SKM-1 treated with dmso at 0.1 percent for 144 hours (cell line): ENCODE data around the gene CASP3.
A peak's percentile ranks its signal among the peaks of the same experiment; 100 is the strongest.
"Not testable (repeated sequence)": the region's sequence is repeated elsewhere in the genome, so short reads cannot be mapped to it uniquely, and the experiment has no call there.

ENCODE experiments used
- DNase-seq: peaks from one replicate; lab custom pipeline; 2025; ENCODE audit not compliant: unreplicated experiment; lab: John Stamatoyannopoulos, UW

Gene CASP3

GRCh38 chr4:184664445-184665210 is 15.4 kb upstream of the CASP3 start:
- DNase-seq = no peak

DNA sequence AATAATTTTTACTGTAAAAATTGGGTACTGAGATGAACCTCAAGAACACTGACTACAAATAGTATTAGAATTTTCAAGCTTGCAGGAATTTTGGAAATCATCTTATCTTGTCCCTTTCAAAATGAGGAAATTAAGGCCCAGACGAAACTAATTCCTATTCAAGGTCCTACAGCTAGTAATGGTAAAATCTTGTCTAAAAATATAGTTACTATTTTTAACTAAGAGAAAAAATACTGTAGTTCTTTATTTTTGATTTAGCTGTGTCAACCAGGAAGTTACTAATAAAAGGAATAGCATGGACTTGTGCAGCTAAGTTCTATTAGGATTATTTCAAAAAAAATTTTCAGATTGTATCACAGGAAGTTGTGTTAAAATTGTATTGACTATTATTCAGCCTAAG is 13.0 kb upstream of the CASP3 start:
- DNase-seq = no peak

DNA sequence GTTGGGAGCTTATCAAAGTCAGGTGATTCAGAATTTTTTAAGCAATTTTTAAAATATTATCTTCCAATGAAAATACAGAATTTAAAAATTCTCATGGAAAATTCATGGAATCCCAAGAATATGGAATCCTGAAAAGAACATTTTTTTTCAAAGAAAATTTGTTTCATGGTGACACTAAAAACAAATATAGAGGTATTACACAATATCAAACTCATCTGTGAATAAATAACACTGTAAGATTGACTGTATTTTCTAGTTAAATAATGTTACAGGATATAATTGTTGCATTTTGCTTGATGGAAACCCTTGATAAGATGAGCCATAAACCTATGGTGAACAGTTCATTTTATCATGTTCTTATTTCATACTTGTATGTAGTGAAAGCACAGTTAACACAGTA is 11.7 kb upstream of the CASP3 start:
- DNase-seq = no peak

- DNase-seq = not testable (repeated sequence)
Observed at GRCh38 chr4:184657820-184658219, 8.6 kb upstream of the CASP3 start.

DNA sequence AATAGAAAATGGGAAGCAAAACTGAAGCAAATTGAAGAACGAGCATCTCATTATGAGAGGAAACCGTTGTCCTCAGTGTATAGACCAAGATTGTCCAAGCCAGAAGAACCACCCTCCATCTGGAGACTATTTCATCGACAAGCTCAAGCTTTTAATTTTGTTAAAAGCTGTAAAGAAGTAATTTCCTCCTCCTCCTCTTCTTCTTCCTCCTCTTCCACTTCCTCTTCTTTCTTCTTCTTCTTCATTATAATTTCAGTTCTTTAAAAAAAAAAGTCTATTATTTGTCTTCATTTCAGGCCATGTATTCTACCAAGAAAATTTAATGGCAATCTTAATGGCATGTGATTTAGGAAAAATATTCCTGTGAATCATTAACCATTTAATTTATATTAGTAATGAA is 7.9 kb upstream of the CASP3 start:
- no peak for DNase-seq

DNA sequence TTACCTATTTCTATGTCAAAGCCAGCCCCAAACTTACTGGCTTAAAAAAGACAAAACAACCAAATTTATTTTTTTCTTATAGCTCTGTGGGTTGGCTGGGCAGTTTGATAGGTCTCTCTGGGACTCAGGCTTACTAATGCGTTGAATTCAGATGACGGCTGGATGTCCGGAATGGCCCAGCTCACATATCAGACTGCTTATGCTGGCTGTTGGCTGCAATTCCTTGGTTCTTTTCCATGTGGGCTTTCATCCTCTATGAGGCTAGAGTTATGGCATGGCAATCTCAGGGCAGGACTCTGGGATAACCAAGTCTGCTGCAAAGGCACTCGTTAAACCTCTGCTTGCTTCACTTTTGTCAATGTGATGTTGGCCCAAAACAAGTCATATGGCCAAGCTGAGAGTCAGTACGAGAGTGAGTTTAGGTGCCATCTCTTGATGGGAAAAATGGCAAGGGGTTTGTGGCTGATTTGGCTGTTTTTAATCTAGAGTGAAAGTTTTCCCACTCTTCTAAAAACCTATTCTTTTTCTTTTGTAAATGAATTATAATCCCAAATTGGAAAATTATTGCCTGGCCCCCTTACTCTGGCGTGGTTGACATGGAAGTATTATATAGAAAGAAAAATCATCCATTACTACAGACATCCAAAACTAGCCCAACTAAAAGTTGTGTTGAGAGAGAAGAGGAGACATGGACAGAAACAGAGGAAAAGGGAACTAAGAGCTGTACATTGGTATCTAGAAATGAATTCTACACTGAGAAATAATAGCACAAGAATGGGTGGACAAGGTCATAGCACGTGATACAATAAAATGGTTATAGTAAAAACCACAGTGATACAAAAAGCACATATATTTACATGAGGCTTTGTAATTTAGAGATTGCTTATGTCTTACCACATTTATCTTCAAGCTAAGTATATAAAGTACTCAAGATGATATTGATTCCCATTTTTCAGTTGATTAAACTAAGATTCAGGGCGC is 6.9 kb upstream of the CASP3 start:
- no peak for DNase-seq

- no peak for DNase-seq
Observed at GRCh38 chr4:184653650-184654049, 4.4 kb upstream of the CASP3 start.

DNA sequence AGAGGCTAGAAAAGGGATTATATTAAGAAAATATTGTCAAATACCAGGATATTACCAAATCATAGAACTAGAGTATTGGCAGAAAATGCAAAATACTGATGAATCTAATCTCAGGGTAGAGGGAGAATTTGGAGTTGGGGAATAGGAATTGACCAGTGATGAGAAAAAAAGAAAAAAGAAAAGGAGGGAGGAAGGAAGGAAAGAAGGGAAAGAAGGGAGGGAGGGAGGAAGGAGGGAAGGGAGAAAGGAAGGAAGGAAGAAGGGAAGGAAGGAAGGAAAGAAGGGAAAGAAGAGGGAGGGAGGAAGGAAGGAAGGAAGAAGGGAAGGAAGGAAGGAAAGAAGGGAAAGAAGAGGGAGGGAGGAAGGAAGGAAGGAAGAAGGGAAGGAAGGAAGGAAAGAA is 3.4 kb upstream of the CASP3 start:
- not testable (repeated sequence) for DNase-seq

GRCh38 chr4:184651899-184652298 is 2.7 kb upstream of the CASP3 start:
- no peak for DNase-seq

GRCh38 chr4:184649971-184650855 is 966 bp upstream of the CASP3 start:
- DNase-seq = peak; percentile 19

GRCh38 chr4:184648313-184649025 is 778 bp downstream of the CASP3 start:
- DNase-seq = no peak

GRCh38 chr4:184648054-184648312 is 1.3 kb downstream of the CASP3 start:
- no peak for DNase-seq

DNA sequence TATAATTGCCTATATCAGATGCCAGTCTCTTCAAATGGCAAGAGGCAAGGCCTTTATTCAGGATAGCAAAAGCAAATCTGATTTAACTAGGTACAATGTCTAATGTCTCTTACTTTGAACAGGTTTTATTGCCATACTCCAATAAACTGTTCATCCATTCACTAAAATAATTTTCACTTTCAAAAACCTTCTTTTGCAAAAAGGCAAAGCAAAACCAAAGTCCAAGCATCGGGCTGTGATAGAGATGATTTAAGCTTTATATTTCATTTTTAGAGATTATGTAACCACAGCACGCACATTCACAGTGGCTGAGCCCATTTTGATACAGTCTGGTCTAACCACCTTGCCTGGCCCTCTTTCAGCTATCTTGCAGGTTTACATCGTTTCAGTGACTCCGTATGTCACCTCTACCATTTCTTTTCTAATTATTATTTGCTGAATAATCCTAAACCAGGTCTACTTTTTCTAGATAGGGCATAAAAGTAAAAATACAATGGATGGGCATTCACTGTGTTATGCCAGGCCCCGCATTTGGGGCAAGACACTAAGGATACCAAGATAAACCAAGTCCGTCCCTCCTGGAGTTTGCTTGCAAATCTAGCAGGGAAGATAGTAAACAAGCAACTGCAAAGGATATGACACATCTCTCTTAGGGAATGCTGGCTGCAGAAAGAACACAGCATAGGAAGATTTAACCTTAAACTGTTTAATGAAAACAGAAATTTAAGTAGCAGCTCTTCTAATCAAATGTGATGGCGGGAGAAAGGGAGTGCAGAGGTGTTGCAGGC is 1.8 kb downstream of the CASP3 start:
- no peak for DNase-seq

GRCh38 chr4:184645904-184646610 is 3.2 kb downstream of the CASP3 start:
- DNase-seq = no peak

DNA sequence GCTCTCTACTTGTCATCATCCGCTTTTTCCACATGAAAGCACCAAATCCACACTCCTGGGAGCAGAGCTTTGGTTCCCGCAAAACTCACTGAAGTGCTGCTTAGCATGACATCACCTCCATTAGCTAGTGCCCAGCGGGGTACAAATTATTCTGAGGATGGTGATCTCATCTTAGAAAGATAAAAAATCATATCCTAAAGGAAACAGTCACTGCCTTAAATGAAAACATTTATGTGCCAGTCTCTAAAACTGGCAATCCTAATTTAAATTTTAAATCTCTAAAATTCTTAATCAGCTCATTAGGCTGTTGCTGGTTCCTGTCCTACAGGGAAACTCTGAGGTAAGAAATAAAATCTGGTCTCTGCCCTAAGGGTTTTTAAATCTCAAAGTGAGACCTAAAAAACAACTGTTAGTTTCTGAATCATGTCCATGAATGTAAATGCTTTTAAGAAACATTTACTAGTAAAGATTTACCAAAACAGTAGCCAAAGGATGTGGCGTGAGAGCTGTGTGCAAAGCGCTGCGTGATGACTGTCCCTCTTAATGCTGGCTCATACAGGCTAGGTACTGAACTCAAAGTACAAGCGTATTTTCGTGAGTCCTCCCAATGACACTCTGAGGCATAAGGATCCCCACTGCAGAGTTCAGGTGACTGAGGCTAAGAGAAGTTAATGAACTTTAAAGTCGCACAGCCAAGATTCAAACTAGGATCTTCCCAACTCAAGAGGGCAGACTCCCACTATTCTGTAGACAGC is 4.5 kb downstream of the CASP3 start:
- DNase-seq = no peak

- DNase-seq = no peak
Observed at GRCh38 chr4:184643731-184644130, 5.5 kb downstream of the CASP3 start.

- DNase-seq = no peak
Observed at GRCh38 chr4:184641451-184641850, 7.8 kb downstream of the CASP3 start.

DNA sequence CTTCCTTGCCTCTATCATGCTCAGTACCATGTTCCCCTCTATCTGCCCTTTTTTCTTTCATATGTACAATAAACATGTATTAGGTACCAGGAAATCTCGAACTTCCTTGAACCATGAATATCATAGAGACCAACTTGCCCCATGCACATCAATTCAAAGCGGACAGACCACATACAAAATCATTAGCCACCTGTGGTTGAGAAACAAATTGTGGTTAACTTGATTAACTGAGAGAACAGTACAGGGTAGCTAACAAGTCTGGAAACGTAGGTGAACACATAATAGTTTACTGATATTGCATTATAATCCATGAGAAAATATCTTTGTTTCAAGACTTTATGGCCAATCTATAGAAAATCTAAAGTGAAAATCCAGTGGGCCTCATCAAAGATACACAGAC is 8.2 kb downstream of the CASP3 start:
- DNase-seq = no peak

- DNase-seq = no peak
Observed at GRCh38 chr4:184636897-184637296, 12.3 kb downstream of the CASP3 start.
